PC-9 (cell line): ENCODE measurements around the gene RPL13.

Experiments used
- CTCF ChIP-seq: fragments of 200-600 bp; sonication (generic); conservative IDR thresholded peaks from 2 replicates; pipeline ENCODE4 v1.6.1; 2017; ENCODE audit warnings: mixed run types, antibody characterized with exemption, mild to moderate bottlenecking, moderate library complexity
- EZH2 ChIP-seq: fragments of 200-600 bp; sonication (generic); IDR thresholded peaks from 2 replicates; pipeline ENCODE4 v1.8.0; 2017; ENCODE audit warnings: antibody characterized with exemption, low read depth

GRCh38 chr16:89512453-89512852 is 48.0 kb upstream of the RPL13 start:
- TF ChIP-seq CTCF: no peak
- no peak for TF ChIP-seq EZH2
